HEK293 (cell line): ENCODE measurements around the gene FSD1.

Experiments
- SP7 ChIP-seq: fragments of 450-650 bp; formaldehyde crosslinking; IDR thresholded peaks from 2 replicates; pipeline ENCODE4 v1.5.1; 2016; ENCODE audit warnings: missing biosample characterization, missing genetic modification characterization
- ZBTB6 ChIP-seq: fragments of 450-650 bp; formaldehyde crosslinking; IDR thresholded peaks from 2 replicates; pipeline ENCODE4 v1.5.1; 2017; ENCODE audit warnings: missing biosample characterization, missing genetic modification characterization
- ZNF202 ChIP-seq: fragments of 450-650 bp; formaldehyde crosslinking; IDR thresholded peaks from 2 replicates; pipeline ENCODE4 v1.5.1; 2016; ENCODE audit warnings: missing biosample characterization, missing genetic modification characterization, borderline replicate concordance
- ZNF548 ChIP-seq: fragments of 450-650 bp; formaldehyde crosslinking; IDR thresholded peaks from 2 replicates; pipeline ENCODE4 v1.5.1; 2016; ENCODE audit warnings: missing biosample characterization, missing genetic modification characterization
- ZNF571 ChIP-seq: fragments of 450-650 bp; formaldehyde crosslinking; IDR thresholded peaks from 2 replicates; pipeline ENCODE4 v1.5.0; 2017; ENCODE audit warnings: missing biosample characterization, missing genetic modification characterization
- TF ChIP-seq, protein P1 (sequence below): fragments of 450-650 bp; formaldehyde crosslinking; IDR thresholded peaks from 2 replicates; pipeline ENCODE4 v1.5.1; 2016; ENCODE audit warnings: missing biosample characterization, missing genetic modification characterization
- TF ChIP-seq, protein P2 (sequence below): fragments of 450-650 bp; formaldehyde crosslinking; IDR thresholded peaks from 2 replicates; pipeline ENCODE4 v1.5.1; 2016; ENCODE audit warnings: missing biosample characterization, missing genetic modification characterization, borderline replicate concordance

- no peak for TF ChIP-seq ZNF571 (tag by site-specific recombination)
- TF ChIP-seq SP7 (tag by site-specific recombination) = no peak
- no peak for TF ChIP-seq ZBTB6 (tag by site-specific recombination)
- TF ChIP-seq, protein P1, sequence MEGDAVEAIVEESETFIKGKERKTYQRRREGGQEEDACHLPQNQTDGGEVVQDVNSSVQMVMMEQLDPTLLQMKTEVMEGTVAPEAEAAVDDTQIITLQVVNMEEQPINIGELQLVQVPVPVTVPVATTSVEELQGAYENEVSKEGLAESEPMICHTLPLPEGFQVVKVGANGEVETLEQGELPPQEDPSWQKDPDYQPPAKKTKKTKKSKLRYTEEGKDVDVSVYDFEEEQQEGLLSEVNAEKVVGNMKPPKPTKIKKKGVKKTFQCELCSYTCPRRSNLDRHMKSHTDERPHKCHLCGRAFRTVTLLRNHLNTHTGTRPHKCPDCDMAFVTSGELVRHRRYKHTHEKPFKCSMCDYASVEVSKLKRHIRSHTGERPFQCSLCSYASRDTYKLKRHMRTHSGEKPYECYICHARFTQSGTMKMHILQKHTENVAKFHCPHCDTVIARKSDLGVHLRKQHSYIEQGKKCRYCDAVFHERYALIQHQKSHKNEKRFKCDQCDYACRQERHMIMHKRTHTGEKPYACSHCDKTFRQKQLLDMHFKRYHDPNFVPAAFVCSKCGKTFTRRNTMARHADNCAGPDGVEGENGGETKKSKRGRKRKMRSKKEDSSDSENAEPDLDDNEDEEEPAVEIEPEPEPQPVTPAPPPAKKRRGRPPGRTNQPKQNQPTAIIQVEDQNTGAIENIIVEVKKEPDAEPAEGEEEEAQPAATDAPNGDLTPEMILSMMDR = no peak
- no peak for TF ChIP-seq ZNF202 (tag by site-specific recombination)
- no peak for TF ChIP-seq ZNF548 (tag by site-specific recombination)
- TF ChIP-seq, protein P2, sequence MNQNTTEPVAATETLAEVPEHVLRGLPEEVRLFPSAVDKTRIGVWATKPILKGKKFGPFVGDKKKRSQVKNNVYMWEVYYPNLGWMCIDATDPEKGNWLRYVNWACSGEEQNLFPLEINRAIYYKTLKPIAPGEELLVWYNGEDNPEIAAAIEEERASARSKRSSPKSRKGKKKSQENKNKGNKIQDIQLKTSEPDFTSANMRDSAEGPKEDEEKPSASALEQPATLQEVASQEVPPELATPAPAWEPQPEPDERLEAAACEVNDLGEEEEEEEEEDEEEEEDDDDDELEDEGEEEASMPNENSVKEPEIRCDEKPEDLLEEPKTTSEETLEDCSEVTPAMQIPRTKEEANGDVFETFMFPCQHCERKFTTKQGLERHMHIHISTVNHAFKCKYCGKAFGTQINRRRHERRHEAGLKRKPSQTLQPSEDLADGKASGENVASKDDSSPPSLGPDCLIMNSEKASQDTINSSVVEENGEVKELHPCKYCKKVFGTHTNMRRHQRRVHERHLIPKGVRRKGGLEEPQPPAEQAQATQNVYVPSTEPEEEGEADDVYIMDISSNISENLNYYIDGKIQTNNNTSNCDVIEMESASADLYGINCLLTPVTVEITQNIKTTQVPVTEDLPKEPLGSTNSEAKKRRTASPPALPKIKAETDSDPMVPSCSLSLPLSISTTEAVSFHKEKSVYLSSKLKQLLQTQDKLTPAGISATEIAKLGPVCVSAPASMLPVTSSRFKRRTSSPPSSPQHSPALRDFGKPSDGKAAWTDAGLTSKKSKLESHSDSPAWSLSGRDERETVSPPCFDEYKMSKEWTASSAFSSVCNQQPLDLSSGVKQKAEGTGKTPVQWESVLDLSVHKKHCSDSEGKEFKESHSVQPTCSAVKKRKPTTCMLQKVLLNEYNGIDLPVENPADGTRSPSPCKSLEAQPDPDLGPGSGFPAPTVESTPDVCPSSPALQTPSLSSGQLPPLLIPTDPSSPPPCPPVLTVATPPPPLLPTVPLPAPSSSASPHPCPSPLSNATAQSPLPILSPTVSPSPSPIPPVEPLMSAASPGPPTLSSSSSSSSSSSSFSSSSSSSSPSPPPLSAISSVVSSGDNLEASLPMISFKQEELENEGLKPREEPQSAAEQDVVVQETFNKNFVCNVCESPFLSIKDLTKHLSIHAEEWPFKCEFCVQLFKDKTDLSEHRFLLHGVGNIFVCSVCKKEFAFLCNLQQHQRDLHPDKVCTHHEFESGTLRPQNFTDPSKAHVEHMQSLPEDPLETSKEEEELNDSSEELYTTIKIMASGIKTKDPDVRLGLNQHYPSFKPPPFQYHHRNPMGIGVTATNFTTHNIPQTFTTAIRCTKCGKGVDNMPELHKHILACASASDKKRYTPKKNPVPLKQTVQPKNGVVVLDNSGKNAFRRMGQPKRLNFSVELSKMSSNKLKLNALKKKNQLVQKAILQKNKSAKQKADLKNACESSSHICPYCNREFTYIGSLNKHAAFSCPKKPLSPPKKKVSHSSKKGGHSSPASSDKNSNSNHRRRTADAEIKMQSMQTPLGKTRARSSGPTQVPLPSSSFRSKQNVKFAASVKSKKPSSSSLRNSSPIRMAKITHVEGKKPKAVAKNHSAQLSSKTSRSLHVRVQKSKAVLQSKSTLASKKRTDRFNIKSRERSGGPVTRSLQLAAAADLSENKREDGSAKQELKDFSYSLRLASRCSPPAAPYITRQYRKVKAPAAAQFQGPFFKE (tag by site-specific recombination) = no peak
Observed at GRCh38 chr19:4316956-4317355, 12.6 kb downstream of the FSD1 start.
